Neural progenitor cell (in vitro differentiated cells): Measurements from ENCODE around the gene CHRM4.

Experiments
- CTCF ChIP-seq: fragments of 200-600 bp; sonication (generic); IDR thresholded peaks from 2 replicates; pipeline ENCODE4 v1.5.1; 2017; ENCODE audit warnings: antibody characterized with exemption, mild to moderate bottlenecking
- EZH2 ChIP-seq: fragments of 200-600 bp; sonication (generic); IDR thresholded peaks from 2 replicates; pipeline ENCODE4 v1.6.1; 2017; ENCODE audit warnings: antibody characterized with exemption, mild to moderate bottlenecking, moderate library complexity
- EZH2phosphoT487 ChIP-seq: fragments of 200-600 bp; sonication (generic); IDR thresholded peaks from 2 replicates; pipeline ENCODE4 v1.6.1; 2017; ENCODE audit warnings: antibody characterized with exemption

DNA sequence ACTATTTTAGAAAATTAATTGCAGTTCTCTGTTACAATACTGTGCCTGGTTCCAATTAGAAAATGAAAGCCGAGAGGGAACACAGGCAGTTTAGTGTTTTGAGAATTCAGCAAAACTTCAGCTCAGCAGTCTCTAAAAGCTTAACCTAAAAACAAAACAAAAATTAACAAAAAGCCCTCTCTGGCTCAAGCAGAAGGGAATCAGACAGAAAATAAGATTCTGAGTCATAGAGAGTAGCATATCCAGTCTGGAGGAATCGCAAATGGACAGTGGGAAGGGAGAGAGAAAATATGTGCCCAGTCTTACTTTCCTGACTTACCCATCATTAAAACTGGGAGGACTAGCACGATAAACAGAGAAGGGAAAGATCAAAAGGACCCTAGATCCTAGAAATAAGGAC is 38.1 kb upstream of the CHRM4 start:
- TF ChIP-seq EZH2 = no peak
- no peak for TF ChIP-seq CTCF
- TF ChIP-seq EZH2phosphoT487 = no peak
